HEK293 (cell line): Measurements from ENCODE around the gene AARS2.
A peak's percentile ranks its signal among the peaks of the same experiment; 100 is the strongest.

Experiments
- KLF16 ChIP-seq: fragments of 450-650 bp; formaldehyde crosslinking; IDR thresholded peaks from 2 replicates; pipeline ENCODE4 v1.5.1; 2017; ENCODE audit warnings: missing biosample characterization, missing genetic modification characterization
- KLF7 ChIP-seq: fragments of 450-650 bp; formaldehyde crosslinking; IDR thresholded peaks from 2 replicates; pipeline ENCODE4 v1.5.1; 2016; ENCODE audit warnings: missing biosample characterization, missing genetic modification characterization, borderline replicate concordance
- MZF1 ChIP-seq: fragments of 450-650 bp; formaldehyde crosslinking; IDR thresholded peaks from 2 replicates; pipeline ENCODE4 v1.5.1; 2017; ENCODE audit warnings: missing biosample characterization, missing genetic modification characterization, borderline replicate concordance
- OVOL3 ChIP-seq: fragments of 450-650 bp; formaldehyde crosslinking; IDR thresholded peaks from 2 replicates; pipeline ENCODE4 v1.5.1; 2016; ENCODE audit warnings: missing biosample characterization, missing genetic modification characterization
- SCRT2 ChIP-seq: fragments of 450-650 bp; formaldehyde crosslinking; IDR thresholded peaks from 2 replicates; pipeline ENCODE4 v1.5.1; 2016; ENCODE audit warnings: missing biosample characterization, missing genetic modification characterization
- SETDB1 ChIP-seq: IDR thresholded peaks from one replicate; pipeline ENCODE4 v1.6.1; 2017; ENCODE audit warnings: mild to moderate bottlenecking, low read length, moderate library complexity, mixed read lengths; ENCODE audit not compliant: insufficient read length
- SP3 ChIP-seq: fragments of 450-650 bp; formaldehyde crosslinking; IDR thresholded peaks from 2 replicates; pipeline ENCODE4 v1.5.1; 2016; ENCODE audit warnings: missing biosample characterization, missing genetic modification characterization
- SP7 ChIP-seq: fragments of 450-650 bp; formaldehyde crosslinking; IDR thresholded peaks from 2 replicates; pipeline ENCODE4 v1.5.1; 2016; ENCODE audit warnings: missing biosample characterization, missing genetic modification characterization
- YY2 ChIP-seq: fragments of 450-650 bp; formaldehyde crosslinking; IDR thresholded peaks from 2 replicates; pipeline ENCODE4 v1.5.1; 2016; ENCODE audit warnings: missing biosample characterization, missing genetic modification characterization
- ZBTB20 ChIP-seq: fragments of 450-650 bp; formaldehyde crosslinking; IDR thresholded peaks from 2 replicates; pipeline ENCODE4 v1.5.1; 2016; ENCODE audit warnings: missing biosample characterization, missing genetic modification characterization
- ZBTB7A ChIP-seq: fragments of 450-650 bp; formaldehyde crosslinking; IDR thresholded peaks from 2 replicates; pipeline ENCODE4 v1.5.1; 2016; ENCODE audit warnings: low read depth, missing biosample characterization, missing genetic modification characterization
- ZBTB8A ChIP-seq: fragments of 450-650 bp; formaldehyde crosslinking; IDR thresholded peaks from 2 replicates; pipeline ENCODE4 v1.5.1; 2016; ENCODE audit warnings: missing biosample characterization, missing genetic modification characterization
- ZEB2 ChIP-seq: fragments of 450-650 bp; formaldehyde crosslinking; IDR thresholded peaks from 2 replicates; pipeline ENCODE4 v1.5.1; 2016; ENCODE audit warnings: missing biosample characterization, missing genetic modification characterization
- ZFP41 ChIP-seq: fragments of 450-650 bp; formaldehyde crosslinking; IDR thresholded peaks from 2 replicates; pipeline ENCODE4 v1.5.1; 2016; ENCODE audit warnings: missing biosample characterization, missing genetic modification characterization, borderline replicate concordance
- ZNF121 ChIP-seq: fragments of 450-650 bp; formaldehyde crosslinking; IDR thresholded peaks from 2 replicates; pipeline ENCODE4 v1.5.1; 2016; ENCODE audit warnings: missing biosample characterization, missing genetic modification characterization
- ZNF155 ChIP-seq: fragments of 450-650 bp; formaldehyde crosslinking; IDR thresholded peaks from 2 replicates; pipeline ENCODE4 v1.5.1; 2016; ENCODE audit warnings: missing biosample characterization, missing genetic modification characterization
- ZNF16 ChIP-seq: fragments of 450-650 bp; formaldehyde crosslinking; IDR thresholded peaks from 2 replicates; pipeline ENCODE4 v1.5.1; 2016; ENCODE audit warnings: low read depth, missing biosample characterization, missing genetic modification characterization
- ZNF18 ChIP-seq: fragments of 450-650 bp; formaldehyde crosslinking; IDR thresholded peaks from 2 replicates; pipeline ENCODE4 v1.5.1; 2016; ENCODE audit warnings: missing biosample characterization, missing genetic modification characterization
- ZNF19 ChIP-seq: fragments of 450-650 bp; formaldehyde crosslinking; IDR thresholded peaks from 2 replicates; pipeline ENCODE4; 2016; ENCODE audit warnings: missing biosample characterization, missing genetic modification characterization, low read depth
- ZNF223 ChIP-seq: fragments of 450-650 bp; formaldehyde crosslinking; IDR thresholded peaks from 2 replicates; pipeline ENCODE4 v1.5.1; 2016; ENCODE audit warnings: missing biosample characterization, missing genetic modification characterization
- ZNF23 ChIP-seq: fragments of 450-650 bp; formaldehyde crosslinking; IDR thresholded peaks from 2 replicates; pipeline ENCODE4 v1.5.1; 2016; ENCODE audit warnings: missing biosample characterization, missing genetic modification characterization, borderline replicate concordance
- ZNF248 ChIP-seq: fragments of 450-650 bp; formaldehyde crosslinking; IDR thresholded peaks from 2 replicates; pipeline ENCODE4 v1.5.1; 2017; ENCODE audit warnings: missing biosample characterization, missing genetic modification characterization
- ZNF324 ChIP-seq: fragments of 450-650 bp; formaldehyde crosslinking; IDR thresholded peaks from 2 replicates; pipeline ENCODE4 v1.5.1; 2016; ENCODE audit warnings: missing biosample characterization, missing genetic modification characterization
- ZNF341 ChIP-seq: fragments of 450-650 bp; formaldehyde crosslinking; IDR thresholded peaks from 2 replicates; pipeline ENCODE4; 2016; ENCODE audit warnings: low read depth, missing biosample characterization, missing genetic modification characterization
- ZNF416 ChIP-seq: fragments of 450-650 bp; formaldehyde crosslinking; IDR thresholded peaks from 2 replicates; pipeline ENCODE4 v1.5.1; 2016; ENCODE audit warnings: missing biosample characterization, missing genetic modification characterization
- ZNF423 ChIP-seq: fragments of 450-650 bp; formaldehyde crosslinking; IDR thresholded peaks from 2 replicates; pipeline ENCODE4 v1.5.1; 2016; ENCODE audit warnings: missing biosample characterization, missing genetic modification characterization
- ZNF561 ChIP-seq: fragments of 450-650 bp; IDR thresholded peaks from 2 replicates; pipeline ENCODE4 v1.5.1; 2018; ENCODE audit warnings: missing biosample characterization, missing genetic modification characterization, borderline replicate concordance
- ZNF624 ChIP-seq: fragments of 450-650 bp; formaldehyde crosslinking; IDR thresholded peaks from 2 replicates; pipeline ENCODE4 v1.5.1; 2017; ENCODE audit warnings: missing biosample characterization, missing genetic modification characterization
- ZNF626 ChIP-seq: fragments of 450-650 bp; sonication (Bioruptor Pico); formaldehyde crosslinking; IDR thresholded peaks from 2 replicates; pipeline ENCODE4 v1.5.1; 2018; ENCODE audit warnings: missing biosample characterization, missing genetic modification characterization, inconsistent platforms
- ZNF629 ChIP-seq: fragments of 450-650 bp; formaldehyde crosslinking; IDR thresholded peaks from 2 replicates; pipeline ENCODE4 v1.5.1; 2017; ENCODE audit warnings: missing biosample characterization, missing genetic modification characterization
- ZSCAN30 ChIP-seq: fragments of 450-650 bp; IDR thresholded peaks from 2 replicates; pipeline ENCODE4 v1.5.1; 2018; ENCODE audit warnings: missing biosample characterization, mild to moderate bottlenecking, missing genetic modification characterization, moderate library complexity
- TF ChIP-seq, protein P1 (sequence below): fragments of 450-650 bp; formaldehyde crosslinking; IDR thresholded peaks from 2 replicates; pipeline ENCODE4 v1.5.1; 2016; ENCODE audit warnings: missing biosample characterization, missing genetic modification characterization
- TF ChIP-seq, protein P2 (sequence below): fragments of 450-650 bp; formaldehyde crosslinking; IDR thresholded peaks from 2 replicates; pipeline ENCODE4 v1.5.1; 2016; ENCODE audit warnings: missing biosample characterization, missing genetic modification characterization, low read depth
- TF ChIP-seq, protein P3 (sequence below): fragments of 450-650 bp; formaldehyde crosslinking; IDR thresholded peaks from 2 replicates; pipeline ENCODE4 v1.5.1; 2016; ENCODE audit warnings: missing biosample characterization, missing genetic modification characterization

Gene AARS2

GRCh38 chr6:44265007-44265721 is 48.0 kb downstream of the AARS2 start, which contains the start of gene NFKBIE (continued):
- TF ChIP-seq ZNF18, result no peak
- TF ChIP-seq ZNF416 (tag by site-specific recombination), result no peak
- TF ChIP-seq SP3, result peak; percentile 81
- TF ChIP-seq ZNF16, result no peak
- no peak for TF ChIP-seq SP7 (tag by site-specific recombination)
- no peak for TF ChIP-seq ZNF248 (tag by site-specific recombination)
- no peak for TF ChIP-seq SCRT2 (tag by site-specific recombination)
- no peak for TF ChIP-seq ZNF155 (tag by site-specific recombination)
- TF ChIP-seq YY2 (tag by site-specific recombination), result no peak
- no peak for TF ChIP-seq ZNF626 (tag by site-specific recombination)
- TF ChIP-seq, protein P1, sequence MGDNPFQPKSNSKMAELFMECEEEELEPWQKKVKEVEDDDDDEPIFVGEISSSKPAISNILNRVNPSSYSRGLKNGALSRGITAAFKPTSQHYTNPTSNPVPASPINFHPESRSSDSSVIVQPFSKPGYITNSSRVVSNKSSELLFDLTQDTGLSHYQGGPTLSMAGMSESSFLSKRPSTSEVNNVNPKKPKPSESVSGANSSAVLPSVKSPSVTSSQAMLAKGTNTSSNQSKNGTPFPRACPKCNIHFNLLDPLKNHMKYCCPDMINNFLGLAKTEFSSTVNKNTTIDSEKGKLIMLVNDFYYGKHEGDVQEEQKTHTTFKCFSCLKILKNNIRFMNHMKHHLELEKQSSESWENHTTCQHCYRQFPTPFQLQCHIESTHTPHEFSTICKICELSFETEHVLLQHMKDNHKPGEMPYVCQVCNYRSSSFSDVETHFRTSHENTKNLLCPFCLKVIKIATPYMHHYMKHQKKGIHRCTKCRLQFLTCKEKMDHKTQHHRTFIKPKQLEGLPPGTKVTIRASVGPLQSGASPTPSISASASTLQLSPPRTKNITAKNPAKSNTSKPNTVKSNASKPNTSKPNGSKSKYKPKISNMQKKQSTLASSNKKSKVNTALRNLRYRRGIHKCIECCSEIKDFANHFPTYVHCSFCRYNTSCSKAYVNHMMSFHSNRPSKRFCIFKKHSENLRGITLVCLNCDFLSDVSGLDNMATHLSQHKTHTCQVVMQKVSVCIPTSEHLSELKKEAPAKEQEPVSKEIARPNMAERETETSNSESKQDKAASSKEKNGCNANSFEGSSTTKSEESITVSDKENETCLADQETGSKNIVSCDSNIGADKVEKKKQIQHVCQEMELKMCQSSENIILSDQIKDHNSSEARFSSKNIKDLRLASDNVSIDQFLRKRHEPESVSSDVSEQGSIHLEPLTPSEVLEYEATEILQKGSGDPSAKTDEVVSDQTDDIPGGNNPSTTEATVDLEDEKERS (tag by site-specific recombination), result no peak
- TF ChIP-seq ZNF341 (tag by site-specific recombination), result no peak
- no peak for TF ChIP-seq ZBTB8A
- TF ChIP-seq, protein P2, sequence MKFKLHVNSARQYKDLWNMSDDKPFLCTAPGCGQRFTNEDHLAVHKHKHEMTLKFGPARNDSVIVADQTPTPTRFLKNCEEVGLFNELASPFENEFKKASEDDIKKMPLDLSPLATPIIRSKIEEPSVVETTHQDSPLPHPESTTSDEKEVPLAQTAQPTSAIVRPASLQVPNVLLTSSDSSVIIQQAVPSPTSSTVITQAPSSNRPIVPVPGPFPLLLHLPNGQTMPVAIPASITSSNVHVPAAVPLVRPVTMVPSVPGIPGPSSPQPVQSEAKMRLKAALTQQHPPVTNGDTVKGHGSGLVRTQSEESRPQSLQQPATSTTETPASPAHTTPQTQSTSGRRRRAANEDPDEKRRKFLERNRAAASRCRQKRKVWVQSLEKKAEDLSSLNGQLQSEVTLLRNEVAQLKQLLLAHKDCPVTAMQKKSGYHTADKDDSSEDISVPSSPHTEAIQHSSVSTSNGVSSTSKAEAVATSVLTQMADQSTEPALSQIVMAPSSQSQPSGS (tag by site-specific recombination), result no peak
- TF ChIP-seq MZF1 (tag by site-specific recombination), result no peak
- TF ChIP-seq KLF16 (tag by site-specific recombination), result no peak
- TF ChIP-seq, protein P3, sequence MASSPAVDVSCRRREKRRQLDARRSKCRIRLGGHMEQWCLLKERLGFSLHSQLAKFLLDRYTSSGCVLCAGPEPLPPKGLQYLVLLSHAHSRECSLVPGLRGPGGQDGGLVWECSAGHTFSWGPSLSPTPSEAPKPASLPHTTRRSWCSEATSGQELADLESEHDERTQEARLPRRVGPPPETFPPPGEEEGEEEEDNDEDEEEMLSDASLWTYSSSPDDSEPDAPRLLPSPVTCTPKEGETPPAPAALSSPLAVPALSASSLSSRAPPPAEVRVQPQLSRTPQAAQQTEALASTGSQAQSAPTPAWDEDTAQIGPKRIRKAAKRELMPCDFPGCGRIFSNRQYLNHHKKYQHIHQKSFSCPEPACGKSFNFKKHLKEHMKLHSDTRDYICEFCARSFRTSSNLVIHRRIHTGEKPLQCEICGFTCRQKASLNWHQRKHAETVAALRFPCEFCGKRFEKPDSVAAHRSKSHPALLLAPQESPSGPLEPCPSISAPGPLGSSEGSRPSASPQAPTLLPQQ (tag by site-specific recombination), result peak; percentile 44; the same call in 1 of the 2 replicates
- TF ChIP-seq ZFP41 (tag by site-specific recombination), result no peak
- no peak for TF ChIP-seq ZNF223 (tag by site-specific recombination)
- TF ChIP-seq ZNF561 (tag by site-specific recombination), result no peak
- TF ChIP-seq ZNF23 (tag by site-specific recombination), result no peak
- no peak for TF ChIP-seq ZNF629 (tag by site-specific recombination)
- no peak for TF ChIP-seq SETDB1
- TF ChIP-seq ZBTB7A (tag by site-specific recombination), result no peak
- no peak for TF ChIP-seq KLF7 (tag by site-specific recombination)
- TF ChIP-seq ZNF324 (tag by site-specific recombination), result no peak
- no peak for TF ChIP-seq ZNF423
- peak; percentile 71 for TF ChIP-seq ZSCAN30
- no peak for TF ChIP-seq OVOL3 (tag by site-specific recombination)
- 0 out of 2 replicates have a peak, but pooled peaks have one; percentile 41 for TF ChIP-seq ZEB2 (tag by site-specific recombination)
- TF ChIP-seq ZNF19 (tag by site-specific recombination), result no peak
- TF ChIP-seq ZNF121 (tag by site-specific recombination), result no peak
- no peak for TF ChIP-seq ZBTB20 (tag by site-specific recombination)
- TF ChIP-seq ZNF624 (tag by site-specific recombination), result no peak
